DMS 273 treated with DMSO at 0.1 percent for 48 hours (cell line): Measurements from ENCODE around the gene EFCAB11.
"Not testable (repeated sequence)": the region's sequence is repeated elsewhere in the genome, so short reads cannot be mapped to it uniquely, and the experiment has no call there.

Source experiments
- DNase-seq: peaks from one replicate; lab custom pipeline; 2025; lab: John Stamatoyannopoulos, UW

The EFCAB11 gene

GRCh38 chr14:89911010-89911919 is 43.3 kb downstream of the EFCAB11 start:
- no peak for DNase-seq

GRCh38 chr14:89910691-89911009 is 43.9 kb downstream of the EFCAB11 start:
- no peak for DNase-seq

GRCh38 chr14:89909586-89909985 is 44.9 kb downstream of the EFCAB11 start:
- no peak for DNase-seq

- DNase-seq, result no peak
These were observed 45.6 kb downstream of the EFCAB11 start for GRCh38 chr14:89908712-89909450.

- DNase-seq, result no peak
These were observed 46.9 kb downstream of the EFCAB11 start for GRCh38 chr14:89907655-89908054.

GRCh38 chr14:89906000-89906399 is 48.5 kb downstream of the EFCAB11 start:
- no peak for DNase-seq

- DNase-seq, result no peak
These were observed 51.1 kb downstream of the EFCAB11 start for GRCh38 chr14:89903340-89903952.

- no peak for DNase-seq
These were observed 51.6 kb downstream of the EFCAB11 start for GRCh38 chr14:89902881-89903280.

- DNase-seq, result no peak
These were observed 53.7 kb downstream of the EFCAB11 start for GRCh38 chr14:89900802-89901201.

- no peak for DNase-seq
These were observed 54.4 kb downstream of the EFCAB11 start for GRCh38 chr14:89899917-89900663.

GRCh38 chr14:89899291-89899690 is 55.2 kb downstream of the EFCAB11 start:
- no peak for DNase-seq

GRCh38 chr14:89893388-89893787 is 61.1 kb downstream of the EFCAB11 start:
- DNase-seq, result not testable (repeated sequence)

- no peak for DNase-seq
These were observed 61.6 kb downstream of the EFCAB11 start for GRCh38 chr14:89892953-89893352.

GRCh38 chr14:89891721-89892120 is 62.8 kb downstream of the EFCAB11 start:
- not testable (repeated sequence) for DNase-seq

GRCh38 chr14:89891055-89891454 is 63.5 kb downstream of the EFCAB11 start:
- no peak for DNase-seq

GRCh38 chr14:89890589-89890988 is 63.9 kb downstream of the EFCAB11 start:
- no peak for DNase-seq

- no peak for DNase-seq
These were observed 64.9 kb downstream of the EFCAB11 start for GRCh38 chr14:89889626-89890025.

- DNase-seq, result no peak
These were observed 69.8 kb downstream of the EFCAB11 start for GRCh38 chr14:89884761-89885160.

GRCh38 chr14:89881839-89882238 is 72.7 kb downstream of the EFCAB11 start:
- DNase-seq, result no peak

GRCh38 chr14:89874091-89874490 is 80.4 kb downstream of the EFCAB11 start:
- DNase-seq, result not testable (repeated sequence)

GRCh38 chr14:89870316-89870715 is 84.2 kb downstream of the EFCAB11 start:
- DNase-seq, result no peak

GRCh38 chr14:89869606-89870005 is 84.9 kb downstream of the EFCAB11 start:
- no peak for DNase-seq
